Mesenchymal stem cell (in vitro differentiated cells and primary cell): Measurements from ENCODE around the gene SLC35G1.

Experiments
- DNase-seq: peaks from one replicate; pipeline ENCODE4 v3.0.0-alpha.2; 2013
- H2AFZ ChIP-seq: one replicate; pipeline ENCODE4 v1.6.1; 2013; ENCODE audit warnings: low read depth, mild to moderate bottlenecking, control low read depth, inconsistent platforms, low read length, moderate library complexity
- H2AK5ac ChIP-seq: 2 replicates; pipeline ENCODE4 v1.6.1; 2013; ENCODE audit warnings: low read length, moderate library complexity, mild to moderate bottlenecking, inconsistent platforms; ENCODE audit not compliant: severe bottlenecking
- H2BK120ac ChIP-seq: one replicate; pipeline ENCODE4 v1.6.1; 2013; ENCODE audit warnings: low read depth, mild to moderate bottlenecking, inconsistent platforms, low read length, moderate library complexity
- H2BK12ac ChIP-seq, 2 experiments: one replicate each; pipeline ENCODE4 v1.6.1; 2013; ENCODE audit warnings: inconsistent platforms in 2 of 2, low read length in 2 of 2, mild to moderate bottlenecking in 2 of 2, moderate library complexity in 2 of 2, control low read depth in 1 of 2
- H2BK15ac ChIP-seq: one replicate; pipeline ENCODE4 v1.6.1; 2013; ENCODE audit warnings: mild to moderate bottlenecking, low read depth, inconsistent platforms; ENCODE audit not compliant: poor library complexity, severe bottlenecking
- H2BK5ac ChIP-seq: 2 replicates; pipeline ENCODE4 v1.6.1; 2013; ENCODE audit warnings: low read depth, mild to moderate bottlenecking, low read length, control low read depth, inconsistent platforms; ENCODE audit not compliant: poor library complexity, severe bottlenecking
- H3K14ac ChIP-seq, 2 experiments: one replicate each; pipeline ENCODE4 v1.6.1; 2013; ENCODE audit warnings: inconsistent platforms in 2 of 2, low read length in 2 of 2, control low read depth in 1 of 2, mild to moderate bottlenecking in 1 of 2, moderate library complexity in 1 of 2
- H3K18ac ChIP-seq, 2 experiments: one replicate each; pipeline ENCODE4 v1.6.1; 2013; ENCODE audit warnings: inconsistent platforms in 2 of 2, low read length in 2 of 2, control low read depth in 1 of 2, low read depth in 1 of 2, mild to moderate bottlenecking in 1 of 2
- H3K23ac ChIP-seq, 2 experiments: one replicate each; pipeline ENCODE4 v1.6.1; 2013; ENCODE audit warnings: inconsistent platforms in 2 of 2, low read length in 2 of 2, mild to moderate bottlenecking in 2 of 2, moderate library complexity in 2 of 2, control low read depth in 1 of 2
- H3K27ac ChIP-seq: 2 replicates; pipeline ENCODE4 v1.5.1; 2013; ENCODE audit warnings: mild to moderate bottlenecking, moderate library complexity, low read length, control low read depth, inconsistent platforms; ENCODE audit not compliant: poor library complexity, severe bottlenecking
- H3K27me3 ChIP-seq, 2 experiments: 2 replicates each; pipeline versions ENCODE4 v1.6.1 to v1.7.0; 2013; ENCODE audit warnings: low read length in 2 of 2, mild to moderate bottlenecking in 2 of 2, moderate library complexity in 2 of 2, control low read depth in 1 of 2, inconsistent platforms in 1 of 2; ENCODE audit not compliant: control insufficient read depth in 1 of 2, insufficient read depth in 1 of 2
- H3K36me3 ChIP-seq, 2 experiments: 2 replicates each; pipeline versions ENCODE4 v1.6.1 to v1.7.0; 2013; ENCODE audit warnings: low read length in 2 of 2, control low read depth in 1 of 2, inconsistent platforms in 1 of 2, low read depth in 1 of 2, mild to moderate bottlenecking in 1 of 2; ENCODE audit not compliant: insufficient read depth in 2 of 2, control insufficient read depth in 1 of 2
- H3K4ac ChIP-seq, 2 experiments: one replicate each; pipeline ENCODE4 v1.6.1; 2013; ENCODE audit warnings: inconsistent platforms in 2 of 2, low read length in 2 of 2, mild to moderate bottlenecking in 2 of 2, moderate library complexity in 2 of 2, control low read depth in 1 of 2, low read depth in 1 of 2
- H3K4me1 ChIP-seq: 2 replicates; pipeline ENCODE4 v1.6.1; 2013; ENCODE audit warnings: low read depth, low read length, control low read depth; ENCODE audit not compliant: control insufficient read depth, insufficient read depth
- H3K4me2 ChIP-seq: 2 replicates; pipeline ENCODE4 v1.6.1; 2013; ENCODE audit warnings: low read length, mild to moderate bottlenecking, inconsistent platforms; ENCODE audit not compliant: poor library complexity, severe bottlenecking
- H3K4me3 ChIP-seq, 2 experiments: 2 replicates each; pipeline versions ENCODE4 v1.5.1 to v1.7.0; 2013; ENCODE audit warnings: low read length in 2 of 2, mild to moderate bottlenecking in 2 of 2, control low read depth in 1 of 2, low read depth in 1 of 2; ENCODE audit not compliant: insufficient read depth in 1 of 2
- H3K79me1 ChIP-seq: replicated peaks from 2 replicates; pipeline ENCODE4 v1.6.1; 2013; ENCODE audit warnings: mild to moderate bottlenecking, control low read depth, low read length, inconsistent platforms; ENCODE audit not compliant: poor library complexity, severe bottlenecking
- H3K9ac ChIP-seq: 2 replicates; pipeline ENCODE4 v1.7.0; 2013; ENCODE audit warnings: mild to moderate bottlenecking, low read length, moderate library complexity
- H3K9me3 ChIP-seq: 2 replicates; pipeline ENCODE4 v1.7.0; 2013; ENCODE audit warnings: mild to moderate bottlenecking, low read length; ENCODE audit not compliant: control insufficient read depth
- H4K8ac ChIP-seq: one replicate; pipeline ENCODE4 v1.6.1; 2013; ENCODE audit warnings: inconsistent platforms, mild to moderate bottlenecking, low read length, moderate library complexity
- H4K91ac ChIP-seq: one replicate; pipeline ENCODE4 v1.6.1; 2013; ENCODE audit warnings: mild to moderate bottlenecking, low read length, inconsistent platforms
- WGBS: methylation state at CpG from one replicate; pipeline ENCODE4 v1.1.7; 2013; ENCODE audit warnings: mixed read lengths; 5-methylcytosine and 5-hydroxymethylcytosine counted together

The SLC35G1 gene

DNA sequence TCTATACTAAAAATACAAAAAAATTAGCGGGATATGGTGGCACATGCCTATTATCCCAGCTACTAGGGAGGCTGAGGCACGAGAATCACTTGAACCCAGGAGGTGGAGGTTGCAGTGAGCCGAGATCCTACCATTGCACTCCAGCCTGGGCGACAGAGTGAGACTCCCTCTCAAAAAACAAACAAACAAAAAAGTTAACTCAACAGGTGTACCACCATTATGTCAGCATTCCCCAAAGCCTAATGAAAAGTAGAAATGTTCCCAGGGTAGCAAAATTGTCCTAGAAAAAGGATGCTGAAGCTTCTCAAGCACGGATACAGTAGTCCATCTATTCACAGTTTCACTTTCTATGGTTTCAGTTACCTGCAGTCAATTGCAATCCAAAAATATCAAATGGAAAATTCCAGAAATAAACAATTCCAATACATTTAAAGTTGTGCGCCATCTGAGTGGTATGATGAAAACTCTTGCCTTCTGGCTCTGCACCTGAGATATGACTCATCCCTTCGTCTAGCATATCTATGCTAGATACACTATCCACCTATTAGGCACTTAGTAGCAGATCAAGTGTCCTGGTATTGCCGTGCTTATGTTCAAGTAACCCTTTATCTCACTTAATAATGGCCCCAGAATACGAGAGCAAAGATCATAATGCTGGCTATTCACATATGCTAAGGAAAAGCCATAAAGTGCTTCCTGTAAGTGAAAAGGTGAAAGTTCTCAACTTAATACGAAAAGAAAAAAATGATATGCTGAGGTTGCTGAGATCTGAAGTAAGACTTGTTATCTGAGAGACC lies 37.2 kb upstream of the SLC35G1 start:
- no peak overlapping the region for H3K27ac ChIP-seq
- H2AFZ ChIP-seq = no peak overlapping the region
- no peak overlapping the region for H4K8ac ChIP-seq
- no peak overlapping the region for H3K23ac ChIP-seq
- no peak overlapping the region for H3K4me3 ChIP-seq
- H3K27me3 ChIP-seq = peaks cover 0 to 18% of the 10 kb centered on the region in 2 experiments
- no peak overlapping the region for H2AK5ac ChIP-seq
- no peak overlapping the region for H3K14ac ChIP-seq
- H3K79me1 ChIP-seq = no peaks in the 10 kb centered on the region
- no peak overlapping the region for H3K4ac ChIP-seq
- 88% methylated on average over 10 of the region's 10 CpGs for WGBS
- H3K9ac ChIP-seq = no peak overlapping the region
- no peak for DNase-seq
- no peak overlapping the region for H2BK5ac ChIP-seq
- no peaks in the 10 kb centered on the region for H3K9me3 ChIP-seq
- no peak overlapping the region for H3K18ac ChIP-seq
- H2BK120ac ChIP-seq = no peak overlapping the region
- no peak overlapping the region for H3K4me2 ChIP-seq
- H2BK15ac ChIP-seq = no peak overlapping the region
- no peak overlapping the region for H4K91ac ChIP-seq
- no peaks in the 10 kb centered on the region for H3K36me3 ChIP-seq
- no peak overlapping the region for H2BK12ac ChIP-seq
- no peaks in the 10 kb centered on the region for H3K4me1 ChIP-seq

DNA sequence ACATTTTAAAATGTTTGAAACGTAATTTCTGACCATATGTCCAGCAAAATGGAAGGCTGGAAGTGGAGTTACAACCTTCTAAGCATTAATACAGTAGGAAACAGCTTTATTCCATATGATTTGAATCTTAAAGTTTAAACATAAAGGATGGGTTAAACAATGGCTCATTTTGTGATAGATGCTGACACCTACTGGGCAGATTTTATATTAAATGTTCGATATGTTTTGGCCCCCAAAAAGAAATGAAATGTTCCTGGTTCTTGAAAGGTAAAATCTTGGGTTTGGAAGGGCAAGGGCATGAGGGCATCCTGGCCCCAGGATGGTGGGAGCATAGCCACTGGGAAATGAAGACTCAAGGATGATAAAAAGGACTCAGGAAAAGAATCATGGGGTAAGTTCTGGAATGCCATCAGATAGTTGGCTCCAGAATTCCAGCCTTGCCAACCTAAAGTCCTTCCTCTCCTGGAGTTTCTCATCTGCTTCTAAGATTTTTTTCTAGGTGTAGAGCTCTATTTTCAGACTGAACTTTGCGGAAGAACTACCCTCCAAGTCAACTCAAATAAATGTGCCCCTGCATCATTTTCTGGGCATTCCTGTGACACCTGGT lies 34.6 kb upstream of the SLC35G1 start:
- H4K91ac ChIP-seq = no peak overlapping the region
- H2BK5ac ChIP-seq = no peak overlapping the region
- 53% methylated on average over 2 of the region's 3 CpGs for WGBS
- no peak overlapping the region for H2BK120ac ChIP-seq
- H3K4me1 ChIP-seq = no peaks in the 10 kb centered on the region
- no peak overlapping the region for H3K18ac ChIP-seq
- no peak overlapping the region for H2AK5ac ChIP-seq
- no peak overlapping the region for H3K4me3 ChIP-seq
- no peaks in the 10 kb centered on the region for H3K79me1 ChIP-seq
- no peak overlapping the region for H3K4ac ChIP-seq
- no peak overlapping the region for H3K9ac ChIP-seq
- H2AFZ ChIP-seq = no peak overlapping the region
- DNase-seq = peak; percentile 36
- peak overlapping the region in 1 of 2 experiments; percentile 72 for H2BK12ac ChIP-seq
- no peak overlapping the region for H4K8ac ChIP-seq
- H3K4me2 ChIP-seq = no peak overlapping the region
- H3K14ac ChIP-seq = no peak overlapping the region
- no peak overlapping the region for H3K23ac ChIP-seq
- no peaks in the 10 kb centered on the region for H3K36me3 ChIP-seq
- H2BK15ac ChIP-seq = no peak overlapping the region
- peaks cover 0 to 21% of the 10 kb centered on the region in 2 experiments for H3K27me3 ChIP-seq
- no peaks in the 10 kb centered on the region for H3K9me3 ChIP-seq
- no peak overlapping the region for H3K27ac ChIP-seq

DNA sequence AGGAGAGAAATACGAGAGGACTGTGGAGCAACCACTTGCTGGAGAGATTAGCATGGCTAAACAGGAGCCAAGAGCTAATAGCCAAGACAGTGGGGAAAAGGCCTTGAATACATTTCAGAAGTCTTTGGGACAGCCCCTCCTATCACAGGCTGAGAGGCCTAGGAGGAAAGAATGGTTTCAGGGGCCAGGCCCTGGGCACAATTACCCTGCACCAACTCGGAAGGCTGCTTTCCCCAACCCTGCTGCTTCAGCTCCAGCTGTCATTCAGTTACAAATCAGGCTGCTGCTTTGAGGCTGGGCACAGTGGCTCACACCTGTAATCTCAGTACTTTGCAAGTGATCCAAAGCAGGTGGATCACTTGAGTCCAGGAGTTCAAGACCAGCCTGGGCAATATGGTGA lies 32.0 kb upstream of the SLC35G1 start:
- Histone ChIP-seq H3K4me1 (no peaks in the 10 kb centered on the region), H3K4ac (no peak overlapping the region), H3K9me3 (no peaks in the 10 kb centered on the region), H4K91ac (peak overlapping the region; percentile 27), H3K14ac (no peak overlapping the region), H2AFZ (no peak overlapping the region), H2BK12ac (no peak overlapping the region), H3K79me1 (no peaks in the 10 kb centered on the region), H3K18ac (no peak overlapping the region), H3K4me3 (no peak overlapping the region), H2AK5ac (no peak overlapping the region), H2BK120ac (no peak overlapping the region), H3K9ac (no peak overlapping the region), H3K27me3 (peaks cover 9 to 32% of the 10 kb centered on the region in 2 experiments), H2BK15ac (no peak overlapping the region), H2BK5ac (no peak overlapping the region), H3K23ac (no peak overlapping the region), H3K36me3 (no peaks in the 10 kb centered on the region), H3K4me2 (no peak overlapping the region), H4K8ac (no peak overlapping the region), H3K27ac (no peak overlapping the region)
- WGBS = 90% methylated on average over 2 of the region's 2 CpGs
- DNase-seq = no peak

DNA sequence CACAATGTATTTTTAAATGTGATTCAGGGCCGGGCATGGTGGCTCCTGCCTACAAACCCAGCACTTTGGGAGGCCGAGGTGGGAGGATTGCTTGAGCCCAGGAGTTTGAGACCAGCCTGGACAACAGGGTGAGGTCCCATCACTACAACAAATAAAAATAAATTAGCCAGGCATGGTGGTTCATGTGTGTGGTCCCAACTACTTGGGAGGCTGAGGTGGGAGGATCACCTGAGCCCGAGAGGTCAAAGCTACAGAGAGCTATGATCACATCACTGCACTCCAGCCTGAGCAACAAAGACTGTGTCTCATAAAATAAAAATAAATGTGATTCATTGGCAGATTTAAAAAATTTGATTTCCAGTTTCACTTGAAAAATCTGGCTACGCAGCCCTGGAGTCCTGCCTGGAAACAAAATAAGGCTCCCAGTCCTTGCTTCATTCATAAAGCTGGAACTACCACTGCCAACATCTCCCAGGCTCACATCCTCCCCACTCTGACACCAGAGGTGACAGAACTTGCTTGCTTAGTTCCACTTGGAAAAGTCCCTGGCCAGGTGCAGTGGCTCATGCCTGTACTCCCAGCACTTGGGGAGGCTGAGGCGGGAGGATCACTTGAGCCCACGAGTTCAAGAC lies 27.9 kb upstream of the SLC35G1 start:
- Histone ChIP-seq H3K9me3 (no peaks in the 10 kb centered on the region), H2BK15ac (no peak overlapping the region), H3K79me1 (no peaks in the 10 kb centered on the region), H4K8ac (no peak overlapping the region), H3K27me3 (peaks cover 9 to 48% of the 10 kb centered on the region in 2 experiments), H3K14ac (no peak overlapping the region), H2BK120ac (no peak overlapping the region), H4K91ac (no peak overlapping the region), H2AK5ac (no peak overlapping the region), H3K18ac (no peak overlapping the region), H3K4ac (no peak overlapping the region), H3K23ac (no peak overlapping the region), H2AFZ (no peak overlapping the region), H3K27ac (no peak overlapping the region), H3K9ac (no peak overlapping the region), H3K4me3 (no peak overlapping the region), H3K4me1 (no peaks in the 10 kb centered on the region), H3K4me2 (no peak overlapping the region), H3K36me3 (no peaks in the 10 kb centered on the region), H2BK5ac (no peak overlapping the region), H2BK12ac (no peak overlapping the region)
- DNase-seq = no peak
- WGBS = 100% methylated on average over 2 of the region's 6 CpGs
